ENCODE data around the gene PLA2G3.

PLA2G3 gene

GRCh38 chr22:31155422-31155821 lies 15.1 kb upstream of the PLA2G3 start:
- TF ChIP-seq EGR1 (IDR thresholded peaks at IDR 0.05): no peak
- no peak for TF ChIP-seq CEBPB (IDR thresholded peaks at IDR 0.05)
- TF ChIP-seq FOXM1 (IDR thresholded peaks at IDR 0.05; ENCODE audit: borderline replicate concordance, low read depth): no peak
- no peak for TF ChIP-seq TAF1 (IDR thresholded peaks at IDR 0.05; ENCODE audit: low read depth)
- TF ChIP-seq EP300 (IDR thresholded peaks at IDR 0.05; ENCODE audit: borderline replicate concordance): no peak
- no peak for TF ChIP-seq TEAD4 (IDR thresholded peaks at IDR 0.05)

GRCh38 chr22:31154975-31155374 lies 14.7 kb upstream of the PLA2G3 start:
- TF ChIP-seq EP300 (IDR thresholded peaks at IDR 0.05; ENCODE audit: borderline replicate concordance) (no peak), MAX (IDR thresholded peaks at IDR 0.05) (no peak), REST (IDR thresholded peaks at IDR 0.05; ENCODE audit: low read depth) (no peak), NFIC (IDR thresholded peaks at IDR 0.05) (no peak), YY1 (IDR thresholded peaks at IDR 0.05; ENCODE audit: low read depth) (no peak), CREB1 (IDR thresholded peaks at IDR 0.05; ENCODE audit: low read depth) (no peak), CEBPB (IDR thresholded peaks at IDR 0.05) (no peak), RAD21 (IDR thresholded peaks at IDR 0.05; ENCODE audit: low read depth) (no peak), TEAD4 (IDR thresholded peaks at IDR 0.05) (no peak), ZBTB7A (IDR thresholded peaks at IDR 0.05; ENCODE audit: low read depth) (no peak), TAF1 (IDR thresholded peaks at IDR 0.05; ENCODE audit: low read depth) (no peak), FOXM1 (IDR thresholded peaks at IDR 0.05; ENCODE audit: borderline replicate concordance, low read depth) (no peak), EGR1 (IDR thresholded peaks at IDR 0.05) (no peak), USF1 (IDR thresholded peaks at IDR 0.05) (no peak), TCF12 (IDR thresholded peaks at IDR 0.05; ENCODE audit: low read depth) (no peak)

GRCh38 chr22:31153357-31153756 lies 13.0 kb upstream of the PLA2G3 start:
- TF ChIP-seq YY1 (IDR thresholded peaks at IDR 0.05; ENCODE audit: low read depth) (no peak), CEBPB (IDR thresholded peaks at IDR 0.05) (no peak), USF1 (IDR thresholded peaks at IDR 0.05) (no peak), EGR1 (IDR thresholded peaks at IDR 0.05) (no peak), MAX (IDR thresholded peaks at IDR 0.05) (no peak), REST (IDR thresholded peaks at IDR 0.05; ENCODE audit: low read depth) (no peak), ZBTB7A (IDR thresholded peaks at IDR 0.05; ENCODE audit: low read depth) (no peak)

- TF ChIP-seq TCF12 (IDR thresholded peaks at IDR 0.05; ENCODE audit: low read depth): no peak
- TF ChIP-seq YY1 (IDR thresholded peaks at IDR 0.05; ENCODE audit: low read depth): no peak
- TF ChIP-seq TAF1 (IDR thresholded peaks at IDR 0.05; ENCODE audit: low read depth): no peak
- TF ChIP-seq FOXM1 (IDR thresholded peaks at IDR 0.05; ENCODE audit: borderline replicate concordance, low read depth): no peak
- TF ChIP-seq RAD21 (IDR thresholded peaks at IDR 0.05; ENCODE audit: low read depth): no peak
- TF ChIP-seq EP300 (IDR thresholded peaks at IDR 0.05; ENCODE audit: borderline replicate concordance): no peak
- no peak for TF ChIP-seq NFIC (IDR thresholded peaks at IDR 0.05)
- no peak for TF ChIP-seq EGR1 (IDR thresholded peaks at IDR 0.05)
- no peak for TF ChIP-seq MAX (IDR thresholded peaks at IDR 0.05)
- TF ChIP-seq USF1 (IDR thresholded peaks at IDR 0.05): no peak
- no peak for TF ChIP-seq TEAD4 (IDR thresholded peaks at IDR 0.05)
- TF ChIP-seq CEBPB (IDR thresholded peaks at IDR 0.05): no peak
- TF ChIP-seq CREB1 (IDR thresholded peaks at IDR 0.05; ENCODE audit: low read depth): no peak
These were observed 11.6 kb upstream of the PLA2G3 start for GRCh38 chr22:31151872-31152271.

- TF ChIP-seq RAD21 (IDR thresholded peaks at IDR 0.05; ENCODE audit: low read depth) (no peak), TCF12 (IDR thresholded peaks at IDR 0.05; ENCODE audit: low read depth) (no peak), TEAD4 (IDR thresholded peaks at IDR 0.05) (no peak), EP300 (IDR thresholded peaks at IDR 0.05; ENCODE audit: borderline replicate concordance) (no peak)
These were observed 10.3 kb upstream of the PLA2G3 start for GRCh38 chr22:31150615-31151014.
